Trophoblast cell (in vitro differentiated cells and primary cell): Measurements from ENCODE around the gene KRTAP2-3.

ENCODE experiments used
- DNase-seq, 2 donors: peaks; one replicate each; pipeline ENCODE4 v3.0.0-alpha.2; 2016
- H2AFZ ChIP-seq: 2 replicates; pipeline ENCODE4 v1.6.1; 2013; ENCODE audit warnings: low read length, moderate library complexity, mild to moderate bottlenecking; ENCODE audit not compliant: insufficient read depth, poor library complexity
- H2AK5ac ChIP-seq: 2 replicates; pipeline ENCODE4 v1.6.1; 2013; ENCODE audit warnings: mild to moderate bottlenecking, low read length
- H2BK120ac ChIP-seq: 2 replicates; pipeline ENCODE4 v1.6.1; 2013; ENCODE audit warnings: low read length, mild to moderate bottlenecking, moderate library complexity; ENCODE audit not compliant: insufficient read depth, poor library complexity
- H2BK12ac ChIP-seq: 2 replicates; pipeline ENCODE4 v1.6.1; 2013; ENCODE audit warnings: mild to moderate bottlenecking, low read length, moderate library complexity
- H2BK5ac ChIP-seq: 2 replicates; pipeline ENCODE4 v1.6.1; 2013; ENCODE audit warnings: low read length, low read depth, moderate library complexity, mild to moderate bottlenecking; ENCODE audit not compliant: poor library complexity
- H3K14ac ChIP-seq: 2 replicates; pipeline ENCODE4 v1.6.1; 2013; ENCODE audit warnings: mild to moderate bottlenecking, low read length
- H3K18ac ChIP-seq: 2 replicates; pipeline ENCODE4 v1.6.1; 2013; ENCODE audit warnings: mild to moderate bottlenecking, low read length
- H3K23ac ChIP-seq: 2 replicates; pipeline ENCODE4 v1.6.1; 2013; ENCODE audit warnings: low read length
- H3K27ac ChIP-seq: 2 replicates; pipeline ENCODE4 v1.5.1; 2013; ENCODE audit warnings: low read depth, mild to moderate bottlenecking, inconsistent platforms, low read length, moderate library complexity
- H3K27me3 ChIP-seq: 2 replicates; pipeline ENCODE4 v1.6.1; 2013; ENCODE audit warnings: inconsistent platforms, mild to moderate bottlenecking, low read length, moderate library complexity; ENCODE audit not compliant: insufficient read depth
- H3K36me3 ChIP-seq, 2 experiments: 1 replicate in 1 of 2; 2 replicates in 1 of 2; pipeline ENCODE4 v1.6.1; 2013; ENCODE audit warnings: low read length in 2 of 2, mild to moderate bottlenecking in 2 of 2, moderate library complexity in 1 of 2; ENCODE audit not compliant: insufficient read depth in 2 of 2, control insufficient read depth in 1 of 2
- H3K4ac ChIP-seq: 2 replicates; pipeline ENCODE4 v1.6.1; 2013; ENCODE audit warnings: low read depth, mild to moderate bottlenecking, low read length, moderate library complexity
- H3K4me1 ChIP-seq, 2 experiments: 1 replicate in 1 of 2; 2 replicates in 1 of 2; pipeline ENCODE4 v1.6.1; 2013; ENCODE audit warnings: low read length in 2 of 2, mild to moderate bottlenecking in 2 of 2, moderate library complexity in 1 of 2; ENCODE audit not compliant: insufficient read depth in 2 of 2, control insufficient read depth in 1 of 2
- H3K4me2 ChIP-seq: 2 replicates; pipeline ENCODE4 v1.6.1; 2013; ENCODE audit warnings: inconsistent platforms, mild to moderate bottlenecking, low read length, moderate library complexity
- H3K4me3 ChIP-seq: 2 replicates; pipeline ENCODE4 v1.5.1; 2013; ENCODE audit warnings: mild to moderate bottlenecking, low read depth, low read length, inconsistent platforms
- H3K79me1 ChIP-seq: one replicate; pipeline ENCODE4 v1.6.1; 2013; ENCODE audit warnings: low read length
- H3K79me2 ChIP-seq: 2 replicates; pipeline ENCODE4 v1.6.1; 2013; ENCODE audit warnings: low read length, mild to moderate bottlenecking; ENCODE audit not compliant: control insufficient read depth, insufficient read depth, poor library complexity
- H3K9ac ChIP-seq: 2 replicates; pipeline ENCODE4 v1.6.1; 2013; ENCODE audit warnings: mild to moderate bottlenecking, low read length
- H3K9me3 ChIP-seq: 2 replicates; pipeline ENCODE4 v1.6.1; 2013; ENCODE audit warnings: low read depth, mild to moderate bottlenecking, control low read depth, inconsistent platforms, low read length; ENCODE audit not compliant: insufficient read depth
- H4K12ac ChIP-seq: 2 replicates; pipeline ENCODE4 v1.6.1; 2013; ENCODE audit warnings: low read depth, mild to moderate bottlenecking, low read length, moderate library complexity
- H4K8ac ChIP-seq: 2 replicates; pipeline ENCODE4 v1.6.1; 2013; ENCODE audit warnings: low read depth, mild to moderate bottlenecking, low read length, moderate library complexity
- H4K91ac ChIP-seq: one replicate; pipeline ENCODE4 v1.6.1; 2013; ENCODE audit warnings: low read depth, mild to moderate bottlenecking, low read length, moderate library complexity
- WGBS: extraction: QIAGEN DNeasy Blood & Tissue Kit; methylation state at CpG from one replicate; pipeline ENCODE4 v1.1.7; 2013; ENCODE audit warnings: missing lambda C conversion rate; ENCODE audit not compliant: insufficient read length, insufficient coverage; ENCODE audit errors: extremely low coverage; 5-methylcytosine and 5-hydroxymethylcytosine counted together

Gene KRTAP2-3

GRCh38 chr17:41013181-41013580 is 46.7 kb downstream of the KRTAP2-3 start:
- H4K8ac ChIP-seq, result no peak overlapping the region
- no peak overlapping the region for H3K27ac ChIP-seq
- no peak overlapping the region for H3K4me2 ChIP-seq
- WGBS, result no CpG with 5 or more reads among the region's 3 CpGs
- no peak overlapping the region for H2BK5ac ChIP-seq
- H3K79me2 ChIP-seq, result no peaks in the 10 kb centered on the region
- H3K36me3 ChIP-seq, result no peaks in the 10 kb centered on the region
- no peak overlapping the region for H3K4ac ChIP-seq
- no peak overlapping the region for H3K18ac ChIP-seq
- H3K79me1 ChIP-seq, result peaks cover 2% of the 10 kb centered on the region
- H3K4me3 ChIP-seq, result no peak overlapping the region
- H3K9me3 ChIP-seq, result no peaks in the 10 kb centered on the region
- no peak overlapping the region for H2BK120ac ChIP-seq
- H3K9ac ChIP-seq, result no peak overlapping the region
- no peak overlapping the region for H4K12ac ChIP-seq
- H2AK5ac ChIP-seq, result no peak overlapping the region
- no peak overlapping the region for H3K14ac ChIP-seq
- no peak for DNase-seq
- H2AFZ ChIP-seq, result no peak overlapping the region
- no peaks in the 10 kb centered on the region for H3K27me3 ChIP-seq
- H4K91ac ChIP-seq, result no peak overlapping the region
- no peak overlapping the region for H2BK12ac ChIP-seq
- H3K23ac ChIP-seq, result no peak overlapping the region
- peaks cover 4% of the 10 kb centered on the region in 2 experiments for H3K4me1 ChIP-seq

DNA sequence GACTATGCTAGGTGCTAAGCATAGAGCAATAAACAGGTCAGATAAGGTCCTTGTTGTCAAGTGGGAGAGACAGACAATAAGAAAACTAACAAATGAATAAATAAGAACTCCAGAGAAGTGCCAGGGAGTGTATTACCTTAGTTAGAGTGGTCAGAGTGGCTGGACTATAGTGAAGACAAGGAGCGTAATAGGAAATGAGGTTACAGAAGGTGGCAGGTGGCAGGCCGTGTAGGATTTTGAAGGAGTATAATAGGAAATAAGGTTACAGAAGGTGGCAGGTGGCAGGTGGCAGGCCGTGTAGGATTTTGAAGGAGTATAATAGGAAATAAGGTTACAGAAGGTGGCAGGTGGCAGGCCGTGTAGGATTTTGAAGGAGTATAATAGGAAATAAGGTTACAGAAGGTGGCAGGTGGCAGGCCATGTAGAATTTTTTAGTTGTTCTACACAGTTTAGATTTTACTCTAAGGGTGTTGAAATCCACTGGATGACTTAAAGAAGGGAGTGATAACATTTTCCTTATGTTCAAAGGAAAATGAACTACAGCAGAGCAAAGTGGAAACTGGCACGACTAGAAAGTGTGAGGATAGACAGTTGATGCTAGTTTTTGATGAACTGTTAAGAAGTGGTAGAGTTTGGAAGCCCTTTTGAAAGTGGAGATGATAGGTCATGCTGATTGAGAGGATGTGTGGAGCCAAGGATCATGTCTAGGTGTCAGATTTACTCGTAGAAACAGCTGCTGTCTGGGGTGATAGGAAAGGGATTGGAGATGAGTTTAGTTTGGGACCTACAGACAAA is 47.4 kb downstream of the KRTAP2-3 start:
- H2BK12ac ChIP-seq, result no peak overlapping the region
- no peaks in the 10 kb centered on the region for H3K36me3 ChIP-seq
- no peak overlapping the region for H2BK120ac ChIP-seq
- no peak overlapping the region for H3K14ac ChIP-seq
- no peak overlapping the region for H4K91ac ChIP-seq
- H2AFZ ChIP-seq, result no peak overlapping the region
- no peak overlapping the region for H3K9ac ChIP-seq
- no peak overlapping the region for H4K8ac ChIP-seq
- H3K18ac ChIP-seq, result no peak overlapping the region
- no peak overlapping the region for H3K4me2 ChIP-seq
- H3K79me1 ChIP-seq, result peaks cover 2% of the 10 kb centered on the region
- H3K27ac ChIP-seq, result no peak overlapping the region
- no peaks in the 10 kb centered on the region for H3K9me3 ChIP-seq
- H3K27me3 ChIP-seq, result no peaks in the 10 kb centered on the region
- H3K23ac ChIP-seq, result no peak overlapping the region
- no peak overlapping the region for H2AK5ac ChIP-seq
- H3K4me1 ChIP-seq, result peaks cover 4% of the 10 kb centered on the region in 2 experiments
- WGBS, result no CpG with 5 or more reads among the region's 6 CpGs
- no peak for DNase-seq
- H4K12ac ChIP-seq, result no peak overlapping the region
- H3K4me3 ChIP-seq, result no peak overlapping the region
- no peak overlapping the region for H3K4ac ChIP-seq
- no peaks in the 10 kb centered on the region for H3K79me2 ChIP-seq
- H2BK5ac ChIP-seq, result no peak overlapping the region

GRCh38 chr17:41010441-41010840 is 49.5 kb downstream of the KRTAP2-3 start:
- Histone ChIP-seq H4K12ac (no peak overlapping the region), H3K4me1 (peaks cover 4% of the 10 kb centered on the region in 2 experiments), H4K8ac (no peak overlapping the region), H3K27me3 (no peaks in the 10 kb centered on the region), H3K4ac (no peak overlapping the region), H4K91ac (no peak overlapping the region), H2BK120ac (no peak overlapping the region), H2BK5ac (no peak overlapping the region), H3K27ac (no peak overlapping the region), H2AK5ac (no peak overlapping the region), H3K18ac (no peak overlapping the region), H3K4me3 (no peak overlapping the region), H3K36me3 (no peaks in the 10 kb centered on the region), H3K23ac (no peak overlapping the region), H3K9me3 (no peaks in the 10 kb centered on the region), H3K79me1 (peaks cover 2% of the 10 kb centered on the region), H2BK12ac (no peak overlapping the region), H3K14ac (no peak overlapping the region), H3K4me2 (no peak overlapping the region), H2AFZ (no peak overlapping the region), H3K79me2 (no peaks in the 10 kb centered on the region), H3K9ac (no peak overlapping the region)
- DNase-seq, result no peak

- Histone ChIP-seq H4K8ac (no peak overlapping the region), H3K14ac (no peak overlapping the region), H2BK5ac (no peak overlapping the region), H3K4me3 (no peak overlapping the region), H3K9me3 (no peaks in the 10 kb centered on the region), H2AFZ (no peak overlapping the region), H3K4me1 (peaks cover 4% of the 10 kb centered on the region in 2 experiments), H2BK12ac (no peak overlapping the region), H2BK120ac (no peak overlapping the region), H4K91ac (no peak overlapping the region), H4K12ac (no peak overlapping the region), H3K36me3 (no peaks in the 10 kb centered on the region), H3K4me2 (no peak overlapping the region), H3K18ac (no peak overlapping the region), H3K23ac (no peak overlapping the region), H2AK5ac (no peak overlapping the region), H3K4ac (no peak overlapping the region), H3K9ac (no peak overlapping the region), H3K27ac (no peak overlapping the region), H3K79me1 (peaks cover 2% of the 10 kb centered on the region), H3K79me2 (no peaks in the 10 kb centered on the region), H3K27me3 (no peaks in the 10 kb centered on the region)
- no peak for DNase-seq
- no CpG with 5 or more reads among the region's 1 CpG for WGBS
Observed at GRCh38 chr17:41009936-41010335, 50.0 kb downstream of the KRTAP2-3 start.
